Posterior vena cava (tissue), 2 donors: ENCODE data around the gene GPR183. TPM values are rescaled to one million over a fixed set of nuclear protein-coding genes. Genes with fewer than 3 reads are reported as not detected.
A peak's percentile ranks its signal among the peaks of the same experiment; 100 is the strongest.

Experiments used
- DNase-seq: peaks from one replicate; pipeline ENCODE4 v3.0.0-alpha.2; 2020; ENCODE audit warnings: low spot score
- intact Hi-C, 2 donors: fragments of 100-400 bp; cut with DNase I; formaldehyde crosslinking; loops; one replicate each; pipeline versions ENCODE4 v1.14.1 to v1.14.2; 2022 to 2023
- total RNA-seq, 2 donors: library from RNA; stranded (reverse); fragmentation: NEBNext Ultra II Directional; extraction: Animal tissue kit (Norgen Biotek cat#: 25700); gene quantifications; one replicate each; pipeline ENCODE4 v1.2.1, GENCODE V29; 2021
- donor health status: DM: yes; HTN: yes; CAD: no.
- donor health status: DM: yes; HTN: yes; CAD: no.

Gene GPR183
- total RNA-seq, 2 donors from 2014 or later, result 12.1 to 14.7 TPM

DNA sequence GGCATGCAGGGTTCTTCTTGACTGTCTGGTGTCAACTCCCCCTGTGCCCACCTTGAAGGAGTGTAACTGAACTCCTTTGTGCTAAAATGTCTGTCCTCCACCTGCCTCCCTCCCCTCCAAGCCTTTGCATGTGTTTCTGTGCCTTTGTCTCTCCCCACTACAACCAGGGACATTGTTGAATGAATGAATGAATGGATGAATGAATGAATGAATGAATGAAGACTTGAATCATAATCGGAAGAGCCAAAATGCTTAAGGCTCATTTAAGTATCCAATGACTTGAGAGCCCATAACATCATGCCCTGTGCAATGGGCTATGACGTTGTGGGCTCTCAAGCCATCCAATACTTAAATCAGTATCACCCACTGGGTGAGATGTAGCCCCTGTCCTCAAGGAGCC, 9.0 kb upstream of the GPR183 start:
- intact Hi-C loops, result no loop called here

DNA sequence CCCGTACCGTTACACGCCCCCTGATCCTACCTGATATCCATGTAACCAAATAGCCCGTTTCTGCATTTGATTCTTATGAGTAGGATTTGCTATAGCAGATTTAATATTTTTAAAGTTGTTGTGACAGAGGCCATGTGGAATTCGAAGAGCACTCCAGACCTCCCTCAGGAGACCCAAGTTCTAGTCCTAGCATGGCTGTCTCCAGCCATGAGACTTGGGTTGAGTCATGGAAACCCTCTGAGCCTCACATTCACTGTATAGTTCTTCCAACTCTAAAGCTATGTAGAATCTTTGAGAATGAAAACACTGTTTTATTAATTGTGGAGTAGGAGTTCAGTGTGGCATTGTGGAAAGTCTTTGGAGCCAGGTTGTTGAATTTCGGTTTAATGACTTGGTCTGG, 8.0 kb upstream of the GPR183 start:
- intact Hi-C loops, result no loop called here

More for the DNA sequence above, 9.0 kb upstream of the GPR183 start:
- no peak for DNase-seq

DNA sequence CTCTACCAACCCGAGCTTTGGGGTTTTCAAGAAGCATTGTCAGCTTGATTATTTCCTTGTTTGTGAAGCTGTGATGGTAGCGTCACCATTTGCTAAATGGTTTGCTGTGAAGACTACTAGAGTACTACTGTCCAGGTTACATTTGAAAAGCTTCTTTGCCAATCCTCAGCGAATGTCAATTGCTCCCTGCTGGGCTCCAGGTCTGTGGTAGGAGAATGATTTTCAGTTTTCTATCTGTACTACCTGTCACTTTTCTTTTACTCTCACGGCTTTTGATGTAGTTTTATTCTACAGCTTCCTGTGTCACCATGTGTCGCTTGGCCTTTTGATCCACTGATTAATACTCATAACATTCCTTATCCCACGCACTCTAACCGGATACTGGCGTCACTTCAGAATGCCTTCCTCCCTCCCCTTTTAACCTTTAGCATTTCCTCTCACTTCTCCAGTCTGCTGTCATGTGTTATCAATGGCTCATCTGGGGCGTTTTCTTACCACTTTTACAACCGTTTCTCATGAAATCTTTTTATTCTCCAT, 7.5 kb upstream of the GPR183 start:
- intact Hi-C loops, result no loop called here
- no peak for DNase-seq

More for the DNA sequence above, 8.0 kb upstream of the GPR183 start:
- DNase-seq, result no peak

DNA sequence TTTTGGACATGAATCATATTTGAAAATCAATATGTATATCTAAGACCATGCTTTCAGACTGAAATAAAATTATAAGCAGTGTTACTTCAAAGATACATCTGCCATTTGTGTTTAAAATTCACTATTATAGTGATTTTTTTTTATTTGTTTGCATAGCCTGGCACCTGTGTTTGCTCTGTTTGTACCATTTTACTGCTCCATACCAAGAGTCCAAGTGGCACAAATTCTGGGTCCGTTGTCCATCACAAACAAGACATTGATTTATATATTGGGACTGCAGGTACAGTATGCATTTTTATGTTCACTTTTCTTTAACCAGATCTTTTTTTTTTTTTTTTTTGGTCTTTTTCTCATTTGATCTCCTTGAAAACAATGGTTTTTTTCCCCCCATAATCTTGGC, 6.7 kb upstream of the GPR183 start:
- no peak for DNase-seq
- intact Hi-C loops, result no loop called here

DNA sequence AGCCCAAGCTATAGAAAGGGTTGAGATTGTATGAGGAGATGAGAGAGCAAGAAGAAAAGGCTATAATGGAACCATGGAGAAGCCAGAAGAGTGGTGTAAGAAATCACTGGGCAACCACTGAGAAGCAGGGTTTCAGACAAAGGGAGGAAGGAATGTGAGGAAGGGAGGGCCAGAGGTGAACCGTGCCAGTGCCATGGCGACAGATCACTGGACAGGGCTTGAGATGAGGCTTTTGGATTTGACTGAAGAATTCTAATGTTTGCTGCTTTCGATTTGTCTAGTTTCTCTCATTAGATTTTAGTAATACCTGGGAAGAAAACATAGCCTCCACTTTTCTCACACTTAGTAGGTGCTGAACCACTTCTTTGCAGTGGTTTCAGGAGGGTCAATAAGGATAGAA, 6.3 kb upstream of the GPR183 start:
- DNase-seq, result no peak
- intact Hi-C loops, result no loop called here

DNA sequence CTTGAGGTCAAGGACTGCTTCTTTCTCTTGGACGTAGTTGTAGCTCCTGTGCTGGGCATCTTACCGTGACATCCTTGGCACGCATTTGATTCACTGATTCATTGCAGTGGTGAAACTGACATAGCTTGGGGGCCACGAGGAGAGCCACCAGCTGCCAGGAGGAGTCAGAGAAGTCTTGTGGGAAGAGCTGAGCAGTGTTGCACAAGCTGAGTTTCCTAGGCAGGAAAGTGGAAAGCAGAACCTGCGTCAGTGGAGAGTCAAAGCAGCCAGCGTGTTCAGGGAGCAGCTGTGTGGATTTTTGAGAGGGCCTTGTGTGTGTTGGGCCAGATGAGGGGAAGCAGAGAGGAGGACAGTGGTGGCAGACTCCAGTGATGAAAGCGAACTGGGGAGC, 5.3 kb upstream of the GPR183 start:
- DNase-seq, result peak; percentile 90
- intact Hi-C loops, result no loop called here

DNA sequence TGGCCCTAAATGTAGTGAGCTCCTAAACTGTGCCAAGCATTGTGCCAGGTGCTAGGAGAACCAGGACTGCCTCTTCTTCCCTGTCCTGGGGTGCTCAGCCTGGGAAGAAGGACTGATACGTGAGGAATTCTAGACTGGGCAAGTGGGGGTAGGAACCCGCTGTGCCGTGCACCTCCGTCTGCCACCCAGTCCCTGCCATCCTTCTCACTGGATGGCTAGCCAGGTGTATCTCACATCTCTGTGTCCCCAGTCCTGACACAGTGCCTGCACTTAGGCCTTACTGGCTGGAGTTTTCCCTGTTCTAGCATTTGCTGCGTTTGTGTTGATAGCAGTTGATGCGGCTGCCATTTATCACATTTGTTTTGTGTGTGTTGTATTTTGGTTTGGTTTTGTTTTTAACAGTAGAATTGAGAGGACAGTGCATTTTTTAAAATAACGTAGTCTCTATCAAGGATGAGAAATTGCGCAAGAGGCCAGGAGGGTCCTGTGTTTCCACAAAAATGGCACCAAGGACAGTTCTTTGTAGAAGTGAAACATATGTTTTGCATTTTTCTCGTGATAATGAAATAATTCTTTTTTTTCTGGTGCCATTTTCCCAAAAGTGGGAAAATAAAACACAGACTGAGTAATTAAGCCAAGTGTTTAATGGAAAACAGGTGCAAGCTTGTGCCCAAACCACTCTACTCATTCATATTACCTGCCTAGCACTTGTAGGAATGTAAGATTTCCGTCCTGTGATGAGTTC, 4.7 kb upstream of the GPR183 start:
- DNase-seq, result no peak
- intact Hi-C loops, result no loop called here

DNA sequence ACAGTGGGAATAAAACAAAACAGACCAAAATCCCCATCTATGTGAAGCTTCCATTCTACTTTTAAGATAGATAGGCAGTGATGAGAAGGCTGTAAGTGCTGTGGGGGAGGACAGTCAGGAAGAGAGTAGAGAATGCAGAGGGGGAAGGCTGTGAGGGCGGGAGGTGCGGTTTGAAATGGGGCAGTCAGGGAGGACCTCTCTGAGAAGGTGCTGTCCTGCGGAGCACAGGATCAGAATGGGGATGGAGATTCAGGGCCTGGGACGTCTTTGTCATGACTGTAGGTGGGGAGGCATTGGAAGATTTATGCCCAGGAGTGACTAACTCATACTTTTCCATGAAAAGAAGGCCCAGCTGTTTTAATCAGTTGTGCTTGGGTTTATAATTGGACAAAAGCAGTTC, 3.9 kb upstream of the GPR183 start:
- intact Hi-C loops, result no loop called here
- DNase-seq, result no peak

DNA sequence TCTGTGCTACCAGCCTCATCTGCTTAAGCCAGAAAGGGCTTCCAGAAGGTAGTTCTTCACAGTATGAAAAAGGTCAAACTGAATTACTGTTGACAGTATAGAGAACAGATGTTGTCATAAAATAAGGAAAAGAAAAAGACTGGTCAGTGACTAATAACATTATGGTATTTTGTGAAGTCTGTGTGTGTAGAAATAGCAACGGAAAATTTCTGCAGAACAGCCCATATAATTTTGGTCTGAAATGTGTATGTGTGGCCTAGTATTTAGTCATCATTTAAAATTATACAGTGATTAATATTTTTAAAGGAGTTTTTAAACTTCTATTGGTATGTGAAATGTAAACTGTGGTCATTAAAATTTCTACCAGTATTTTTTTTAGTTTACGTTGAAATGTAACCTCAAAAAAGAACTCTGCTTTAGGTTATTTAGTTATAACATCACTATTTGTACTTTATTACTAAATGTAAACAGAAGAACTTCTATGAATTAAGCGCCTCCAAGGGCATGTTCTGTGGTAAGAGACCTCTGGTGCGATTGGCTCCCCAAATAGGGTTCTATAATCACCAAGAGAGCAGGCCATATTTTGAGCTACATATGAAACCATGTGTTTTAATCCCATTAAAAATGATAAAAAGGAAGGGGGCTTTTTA, 3.3 kb upstream of the GPR183 start:
- DNase-seq, result no peak
- intact Hi-C loops, result no loop called here

DNA sequence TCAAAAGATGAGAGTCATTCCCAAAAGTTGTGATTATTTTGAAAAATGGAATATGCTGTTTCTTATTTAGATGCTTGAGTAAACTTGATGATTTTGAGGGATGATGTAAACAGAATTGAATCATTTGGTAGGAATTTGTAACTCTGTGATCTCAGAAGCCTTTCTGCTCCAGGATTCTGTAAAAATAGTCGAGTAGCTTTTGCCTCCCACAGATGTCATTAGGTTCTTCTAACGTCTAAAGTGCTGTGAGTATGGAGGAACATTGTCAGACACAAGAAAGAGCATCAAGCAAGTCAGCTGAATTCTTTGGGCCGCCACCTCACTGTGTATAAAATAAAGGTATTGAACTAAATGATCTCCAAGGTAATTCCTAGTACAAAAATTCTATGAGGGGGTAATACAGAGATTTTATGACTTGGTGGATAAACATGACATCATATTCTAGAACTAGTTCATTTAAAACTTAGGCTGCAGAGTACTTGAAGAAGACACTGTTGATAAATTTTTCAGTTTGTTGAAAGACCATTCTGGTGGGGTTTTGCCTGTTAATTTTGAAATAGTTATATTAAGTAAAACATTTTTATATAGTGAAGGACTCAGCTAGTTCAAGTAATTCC, 1.4 kb upstream of the GPR183 start:
- no peak for DNase-seq
- intact Hi-C loops, result no loop called here

DNA sequence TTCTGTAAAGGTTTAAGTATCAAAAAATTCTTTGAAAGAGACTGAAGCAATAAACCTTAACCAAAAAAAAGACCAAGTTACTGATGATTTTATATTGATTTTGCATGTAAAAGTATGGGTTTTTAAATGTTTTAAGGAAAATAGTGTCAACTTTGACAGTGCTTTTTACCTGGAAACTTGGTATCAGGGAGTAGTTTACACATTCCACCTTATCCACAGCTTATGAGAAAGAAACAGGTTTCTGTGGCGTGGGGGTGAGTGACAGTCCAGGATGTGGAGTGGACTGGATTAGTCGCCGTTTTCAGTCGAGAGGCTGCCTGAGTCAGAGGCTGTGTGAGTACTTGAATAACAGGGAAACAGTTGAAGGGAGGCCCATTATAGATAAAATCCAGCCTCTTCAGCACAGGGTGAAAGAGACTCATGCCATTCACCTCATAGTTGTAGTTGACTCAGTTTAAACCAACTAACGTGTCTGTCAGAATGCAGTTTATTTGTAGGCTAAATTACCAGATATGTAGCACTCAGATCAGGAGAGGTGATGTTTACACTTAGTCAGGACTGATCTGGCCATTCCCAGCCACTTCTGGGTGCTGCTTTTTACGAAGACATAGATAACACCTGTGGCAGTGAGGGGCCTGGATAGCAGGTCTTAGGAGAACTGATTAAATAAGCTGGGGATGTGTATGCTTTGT, 595 bp upstream of the GPR183 start:
- intact Hi-C loops, result no loop called here

DNA sequence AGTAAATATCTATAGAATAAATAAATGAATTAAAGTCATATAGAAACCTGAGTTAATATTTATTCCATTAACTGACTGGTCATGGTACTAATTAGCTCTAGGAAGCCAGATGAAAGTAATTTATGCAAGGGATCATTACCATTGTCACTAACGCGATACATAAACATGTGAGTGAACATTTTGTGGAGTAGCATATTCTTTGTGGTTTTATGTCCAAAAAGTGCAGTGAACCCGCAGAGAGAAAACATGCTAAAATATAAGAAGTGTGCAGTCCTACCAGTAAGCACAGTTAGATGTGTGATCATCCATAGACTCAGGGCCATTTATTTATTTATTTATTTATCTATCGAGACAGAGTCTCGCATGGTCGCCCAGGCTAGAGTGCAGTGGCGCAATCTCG, 1.6 kb downstream of the GPR183 start:
- DNase-seq, result no peak
- intact Hi-C loops, result no loop called here

More for the DNA sequence above, 595 bp upstream of the GPR183 start:
- no peak for DNase-seq

DNA sequence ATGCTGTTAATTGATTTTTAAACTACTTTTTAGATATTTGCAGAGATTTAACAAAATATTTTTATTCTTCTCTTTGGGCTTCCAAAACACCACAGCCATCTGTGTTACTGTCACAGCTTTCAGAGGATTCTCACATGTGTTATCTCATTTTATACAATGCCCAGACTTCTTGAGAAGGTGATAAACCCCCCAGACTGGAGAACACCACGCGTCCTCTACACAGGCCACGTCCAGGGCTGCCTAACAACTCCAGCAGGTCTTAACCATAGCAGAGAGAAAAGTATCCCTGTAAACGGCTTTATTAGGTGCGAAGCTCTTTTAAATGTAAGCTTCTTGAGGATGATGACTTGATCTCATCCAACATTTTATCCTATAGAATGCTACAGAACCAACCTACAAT, 2.0 kb downstream of the GPR183 start:
- intact Hi-C loops, result no loop called here
- DNase-seq, result no peak

DNA sequence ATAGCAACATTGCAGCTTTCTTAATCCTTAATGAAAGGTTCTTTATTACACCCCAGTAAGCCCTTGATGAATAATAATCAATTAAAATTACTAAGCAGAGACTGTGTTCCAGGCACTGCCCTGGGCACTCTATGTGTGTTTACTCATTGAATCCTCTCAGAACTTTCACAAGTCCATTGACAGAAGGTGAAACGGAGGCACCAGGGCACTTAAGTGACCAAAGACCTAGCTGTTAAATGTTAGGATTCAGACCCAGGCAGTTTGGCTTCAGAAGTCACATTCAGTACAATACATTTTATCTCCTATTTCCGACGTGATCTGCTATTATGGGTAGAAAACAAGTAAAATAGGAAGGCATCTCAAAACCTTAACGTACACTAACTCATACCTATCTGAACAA, 2.7 kb downstream of the GPR183 start:
- no peak for DNase-seq
- intact Hi-C loops, result no loop called here

DNA sequence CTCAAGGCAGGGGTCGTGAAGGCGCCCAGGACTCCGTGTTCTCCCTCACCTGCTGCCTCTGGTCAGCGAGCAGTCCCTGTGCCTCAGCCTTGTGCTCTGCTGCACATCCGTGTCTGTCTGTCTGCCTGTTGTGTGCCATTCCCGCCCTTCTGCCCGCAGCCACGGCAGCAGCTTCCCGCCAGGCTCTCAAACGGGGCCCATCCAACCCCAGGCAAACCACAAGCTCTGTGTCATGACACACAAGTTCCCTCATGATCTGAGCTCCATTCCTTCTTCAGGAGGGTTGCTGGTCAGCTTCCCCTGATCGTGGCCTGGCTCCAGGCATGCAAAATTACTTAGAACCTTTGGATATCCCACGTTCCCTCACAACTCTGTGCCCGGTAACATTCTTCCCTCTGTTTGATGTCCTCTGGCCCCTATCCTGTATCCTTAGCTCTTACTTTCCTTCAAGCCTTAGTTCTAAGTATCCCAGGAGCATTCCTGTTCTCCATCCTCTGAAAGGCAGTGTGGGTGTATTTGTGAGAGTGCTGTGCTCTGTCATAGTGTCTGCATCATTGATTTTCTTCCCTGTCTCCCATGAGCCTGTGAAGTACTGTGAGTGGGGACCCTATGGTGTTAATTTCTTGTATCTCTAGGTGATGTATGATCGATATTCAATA, 3.2 kb downstream of the GPR183 start:
- DNase-seq, result peak; percentile 83
- intact Hi-C loops, result no loop called here

DNA sequence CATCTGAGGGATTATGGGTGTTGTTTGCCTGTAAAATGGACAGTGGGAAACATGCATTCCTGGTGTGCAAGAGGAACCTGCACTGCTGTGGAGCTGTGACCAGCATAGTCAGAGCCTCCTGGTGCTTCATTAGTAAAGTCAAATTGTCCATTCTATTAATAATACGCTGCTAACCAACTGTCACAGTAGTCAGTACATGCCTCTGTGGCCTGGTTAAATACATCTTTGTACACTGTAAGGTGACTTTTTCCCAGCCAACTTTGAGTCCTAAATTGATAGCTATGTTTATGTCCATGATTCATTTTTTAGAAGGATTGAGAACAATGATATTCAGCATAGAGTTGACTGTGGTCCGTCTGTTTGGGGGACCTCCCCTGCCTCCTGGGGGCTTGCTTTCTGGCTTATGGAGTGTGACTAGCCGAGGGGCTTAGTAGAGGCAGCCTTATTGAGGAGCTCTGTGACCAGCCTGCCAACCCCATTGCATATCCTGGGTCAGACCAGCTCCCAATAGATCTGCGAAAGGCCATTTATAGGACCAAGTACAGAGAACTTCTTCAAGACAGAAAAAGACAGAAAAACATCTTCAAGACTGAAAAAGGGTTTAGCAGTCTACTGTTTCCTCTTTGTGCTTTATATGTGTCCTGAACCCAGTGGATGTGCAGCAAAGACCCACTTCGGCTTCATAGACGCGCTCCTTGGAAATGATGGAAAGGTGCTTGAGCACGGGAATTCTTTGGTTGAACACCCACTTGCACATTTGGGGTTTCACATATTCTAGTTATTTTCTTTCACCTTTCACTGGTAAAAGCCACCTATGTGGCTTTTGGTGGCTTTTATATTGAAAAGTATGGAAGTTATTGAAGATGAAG, 4.3 kb downstream of the GPR183 start:
- intact Hi-C loops, result no loop called here

DNA sequence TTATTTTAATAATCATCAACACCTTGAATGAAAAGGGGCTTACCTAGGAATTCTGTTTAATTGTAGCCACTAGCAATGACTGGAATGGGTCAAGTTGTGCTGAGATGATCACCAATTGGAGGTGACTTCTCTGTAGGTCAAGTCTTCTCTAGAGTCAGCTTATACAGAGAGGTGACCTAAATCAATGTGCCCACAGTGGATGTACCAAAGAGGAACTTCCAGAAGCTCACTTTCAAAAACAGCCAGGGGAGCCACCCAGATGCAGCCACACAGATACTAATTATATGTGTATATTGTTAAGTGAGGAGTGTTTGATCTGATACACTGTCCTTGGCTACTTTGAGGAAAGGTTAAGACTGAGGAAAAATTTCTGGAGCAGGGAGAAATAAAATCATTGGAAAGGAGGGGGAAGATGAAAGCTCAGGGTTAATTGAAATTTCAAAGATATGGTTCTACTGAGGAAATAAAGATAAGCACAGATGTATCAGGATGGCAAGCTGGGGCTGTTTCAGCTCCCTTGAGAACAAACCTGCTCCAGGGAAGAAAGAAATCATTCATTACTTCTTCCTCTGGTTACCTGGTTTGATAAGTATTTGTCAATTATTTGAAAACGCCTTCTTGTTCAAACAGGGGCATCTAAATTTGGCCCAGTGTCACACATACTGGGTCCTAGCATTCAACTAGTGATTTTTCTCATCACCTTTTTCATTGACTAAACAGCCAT, 5.1 kb downstream of the GPR183 start:
- intact Hi-C loops, result no loop called here
- no peak for DNase-seq

More for the DNA sequence above, 4.3 kb downstream of the GPR183 start:
- DNase-seq, result no peak
